SW480 (cell line): ENCODE measurements around the gene MAS1.
"Not testable (repeated sequence)": the region's sequence is repeated elsewhere in the genome, so short reads cannot be mapped to it uniquely, and the experiment has no call there.

Experiments used
- DNase-seq: peaks from one replicate; pipeline ENCODE4 v3.0.0-alpha.2; 2016; ENCODE audit warnings: low spot score

MAS1 gene

DNA sequence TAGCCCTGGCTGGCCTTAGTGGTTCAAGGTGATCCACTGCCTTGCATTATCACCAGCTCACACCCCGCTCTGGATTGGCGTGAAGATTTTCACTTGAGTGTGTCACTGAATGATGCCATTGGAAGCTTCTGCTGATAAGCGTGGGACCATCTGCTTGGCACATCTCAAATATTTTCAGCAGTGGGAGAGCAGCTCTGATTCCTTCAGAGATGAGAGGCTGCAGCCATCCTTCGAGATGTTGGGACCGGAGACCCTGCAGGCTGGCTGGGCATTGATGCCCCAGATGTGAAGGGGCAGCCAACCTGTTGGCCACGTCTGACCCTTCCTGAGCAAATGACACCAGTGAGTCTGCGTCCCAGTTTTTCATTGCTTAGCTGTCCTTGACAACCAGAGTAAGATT is at the start of gene MAS1:
Gene MAS1 (plus strand): TSS at position 197 of the 400 bp plus-strand sequence. CDS start 15,968 bp downstream, outside the sequence.
- DNase-seq = no peak

- DNase-seq = peak; percentile 20
Observed at GRCh38 chr6:159842035-159842434, 48.8 kb upstream of the MAS1 start.

DNA sequence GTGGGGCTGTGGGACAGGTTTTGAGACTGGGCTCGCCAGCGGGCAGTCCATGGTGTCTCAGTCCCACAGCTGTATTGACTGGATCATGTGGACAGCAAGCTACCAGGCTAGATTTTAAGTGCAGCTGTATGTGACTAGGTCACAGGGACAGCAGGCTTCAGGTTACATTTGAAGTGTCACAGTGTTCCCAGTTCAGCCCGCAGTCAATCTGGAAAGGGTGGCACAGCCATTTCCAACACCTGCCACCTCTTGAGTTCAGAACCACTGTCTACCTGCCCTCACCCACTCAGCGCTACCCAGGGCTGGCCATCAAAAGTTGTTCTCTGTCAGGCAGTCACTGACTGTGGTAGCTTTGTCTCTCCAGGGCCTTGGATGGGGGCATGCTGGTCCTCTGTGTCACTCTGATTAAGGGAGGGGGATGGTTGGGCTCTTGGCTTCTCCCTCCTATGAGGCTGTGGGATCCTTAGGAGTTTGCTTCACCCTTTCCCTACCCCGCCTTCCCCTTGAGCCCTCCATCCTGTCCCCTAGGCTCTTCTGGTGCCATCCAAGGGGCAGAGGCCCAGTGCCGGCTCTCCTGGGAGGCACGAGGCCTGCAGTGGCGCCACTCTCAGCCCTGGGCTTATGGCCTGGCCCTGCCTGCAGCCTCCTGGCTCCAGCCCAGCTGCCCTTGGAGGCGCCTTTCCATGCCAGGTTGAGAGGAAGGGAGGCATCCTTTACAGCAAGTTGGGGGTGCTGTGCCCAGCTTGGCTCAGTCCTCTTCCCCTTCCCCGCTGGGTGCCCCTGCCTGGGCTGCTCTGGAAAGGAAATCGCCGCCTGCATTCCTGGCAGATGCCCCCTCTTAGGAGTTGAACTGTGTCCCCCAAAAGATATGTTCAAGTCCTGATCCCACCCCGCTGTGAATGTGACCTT is 45.8 kb upstream of the MAS1 start:
- DNase-seq = no peak

GRCh38 chr6:159848552-159848951 is 42.2 kb upstream of the MAS1 start:
- not testable (repeated sequence) for DNase-seq

- not testable (repeated sequence) for DNase-seq
Observed at GRCh38 chr6:159849851-159850250, 40.9 kb upstream of the MAS1 start.

GRCh38 chr6:159852877-159853276 is 37.9 kb upstream of the MAS1 start:
- DNase-seq = no peak

GRCh38 chr6:159853754-159854153 is 37.0 kb upstream of the MAS1 start:
- no peak for DNase-seq

DNA sequence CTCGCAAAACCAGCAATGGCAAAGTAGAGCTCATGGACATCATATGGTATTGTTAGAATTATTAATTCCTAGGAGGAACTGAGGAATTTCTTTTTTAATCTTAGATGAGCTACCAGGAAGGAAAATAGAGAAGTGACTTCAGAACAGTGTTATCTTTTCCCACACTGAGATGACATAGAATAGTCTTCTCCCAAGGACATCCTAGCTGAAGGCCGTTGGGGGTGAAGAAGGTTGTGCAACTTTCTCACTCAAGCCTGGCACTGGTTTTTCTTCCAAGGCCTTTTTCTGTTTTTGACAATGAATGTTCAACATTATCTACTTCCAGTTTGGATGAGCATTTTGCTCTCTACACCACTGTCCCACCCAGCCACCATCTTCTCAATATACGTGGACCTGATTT is 35.8 kb upstream of the MAS1 start:
- no peak for DNase-seq

- DNase-seq = no peak
Observed at GRCh38 chr6:159858259-159858658, 32.5 kb upstream of the MAS1 start.

GRCh38 chr6:159860482-159860881 is 30.3 kb upstream of the MAS1 start:
- no peak for DNase-seq

DNA sequence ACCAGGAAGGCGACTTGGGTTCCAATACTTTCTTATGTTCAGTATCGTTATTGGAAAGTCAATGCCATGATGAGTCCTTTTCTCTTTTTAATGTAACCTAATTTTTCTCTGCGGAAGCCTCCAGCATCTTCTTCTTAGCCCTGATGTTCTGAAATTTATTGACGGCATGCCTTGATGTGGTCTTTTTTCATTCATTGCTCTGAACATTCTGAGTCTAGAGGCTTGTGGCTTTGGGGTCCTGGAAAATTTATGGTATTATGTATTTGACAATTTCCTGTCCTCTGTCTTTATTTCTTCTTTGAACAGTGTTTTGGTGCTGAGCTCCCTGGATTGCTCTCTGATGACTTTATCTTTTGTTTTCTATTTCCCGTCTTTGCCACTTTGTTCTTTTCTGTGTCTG is 28.7 kb upstream of the MAS1 start:
- DNase-seq = no peak

- DNase-seq = peak; percentile 51
Observed at GRCh38 chr6:159863341-159863740, 27.4 kb upstream of the MAS1 start.

DNA sequence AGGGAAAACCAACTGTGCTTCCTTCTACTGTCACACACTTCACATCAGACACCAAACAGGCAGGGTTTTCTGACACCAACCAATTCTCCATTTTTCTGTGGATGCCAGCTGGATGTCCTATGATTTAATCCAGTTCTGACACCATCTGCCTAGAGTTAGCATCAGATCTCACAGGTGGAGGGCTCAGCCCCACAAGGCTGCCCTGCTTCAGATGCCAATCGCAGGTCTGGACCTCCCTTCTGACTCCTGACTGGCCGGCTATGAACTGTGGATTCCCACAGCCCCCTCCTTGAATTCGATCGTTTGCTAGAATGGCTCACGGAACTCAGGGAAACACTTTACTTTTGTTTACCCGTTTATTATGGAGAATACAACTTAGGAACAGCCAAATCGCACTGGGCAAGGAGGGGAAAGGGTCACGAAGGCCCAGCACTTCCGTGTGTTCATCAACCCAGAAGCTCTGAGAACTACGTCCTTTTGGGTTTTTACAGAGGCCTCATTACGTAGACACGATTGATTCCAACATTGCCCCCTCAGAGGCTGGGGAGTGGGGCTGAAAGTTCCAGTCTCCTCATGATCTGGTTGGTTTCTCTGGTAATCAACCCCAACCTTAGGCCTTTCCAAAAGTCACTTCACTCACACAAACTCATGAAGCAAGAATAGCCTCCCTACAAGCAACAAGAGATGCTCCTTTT is 25.4 kb upstream of the MAS1 start:
- no peak for DNase-seq

- DNase-seq = no peak
Observed at GRCh38 chr6:159866286-159867247, 24.2 kb upstream of the MAS1 start.

DNA sequence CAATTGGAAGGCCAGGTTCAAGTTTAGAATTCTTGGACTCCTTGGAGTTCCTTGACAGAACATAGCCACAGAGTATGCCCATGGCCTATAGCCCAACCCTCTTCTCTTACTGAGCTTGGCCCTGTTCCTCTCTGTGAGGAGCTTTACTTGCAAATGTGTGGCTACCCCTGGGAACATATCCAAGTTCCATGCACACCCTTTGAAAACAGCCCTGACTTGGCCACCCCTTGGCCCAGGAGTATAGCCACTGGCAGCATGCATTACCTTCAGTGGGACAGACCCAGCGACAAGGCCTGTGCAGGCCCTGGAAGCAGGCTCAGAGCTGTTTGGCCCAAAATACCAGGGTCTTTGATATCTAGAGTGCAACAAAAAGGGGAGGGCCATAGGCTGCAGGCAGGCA is 19.5 kb upstream of the MAS1 start:
- DNase-seq = no peak

- no peak for DNase-seq
Observed at GRCh38 chr6:159871906-159872305, 18.9 kb upstream of the MAS1 start.

- DNase-seq = no peak
Observed at GRCh38 chr6:159874435-159874834, 16.4 kb upstream of the MAS1 start.

DNA sequence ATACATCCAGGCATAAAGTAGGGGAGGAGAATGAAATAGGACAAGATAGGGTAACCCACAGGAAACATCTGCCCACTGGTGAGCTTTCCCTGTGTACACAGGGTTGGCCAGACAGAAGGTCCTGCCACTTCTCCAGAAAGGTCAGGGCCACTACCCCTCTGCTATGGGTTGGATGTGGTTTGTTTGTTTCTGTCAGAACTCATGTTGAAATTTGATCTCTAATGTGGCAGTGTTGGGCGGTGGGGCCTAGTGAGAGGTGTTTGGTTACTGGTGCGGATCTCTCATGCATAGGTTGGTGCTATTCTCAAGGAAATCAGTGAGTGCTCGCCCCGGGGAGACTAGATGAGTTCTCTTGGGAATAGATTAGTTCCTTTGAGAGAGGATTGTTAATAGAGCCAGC is 15.6 kb upstream of the MAS1 start:
- peak; percentile 5 for DNase-seq

- DNase-seq = no peak
Observed at GRCh38 chr6:159876242-159876641, 14.5 kb upstream of the MAS1 start.

GRCh38 chr6:159877256-159877808 is 13.5 kb upstream of the MAS1 start:
- no peak for DNase-seq

DNA sequence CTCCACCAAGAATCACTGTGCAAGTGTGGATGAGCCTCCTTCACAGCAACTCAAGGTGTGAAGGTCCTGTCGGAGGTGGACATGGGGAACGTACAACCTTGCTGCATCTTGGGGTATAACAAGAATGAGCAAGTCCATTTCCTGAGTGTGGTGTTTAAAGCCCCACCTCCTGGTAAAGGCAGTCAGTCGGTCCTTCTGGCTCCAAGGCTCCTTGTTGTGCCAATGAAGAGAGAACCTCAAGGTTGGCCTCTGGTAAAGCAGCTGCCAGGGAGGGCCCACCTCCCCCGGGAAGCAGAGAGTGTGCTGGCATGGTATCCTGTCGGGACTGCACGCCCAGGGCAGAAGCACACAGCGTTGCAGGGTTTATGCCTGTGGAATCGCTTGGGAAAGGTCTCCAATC is 12.4 kb upstream of the MAS1 start:
- DNase-seq = no peak

- DNase-seq = no peak
Observed at GRCh38 chr6:159879856-159880255, 10.9 kb upstream of the MAS1 start.
